ENCODE results near the gene NOC3L.
"Not testable (repeated sequence)": the region's sequence is repeated elsewhere in the genome, so short reads cannot be mapped to it uniquely, and the experiment has no call there.

NOC3L gene

GRCh38 chr10:94362360-94363250 lies at the start of gene NOC3L:
TSS of gene NOC3L (minus strand) at chr10:94362939. CDS start at chr10:94362838, 101 bp downstream.
- DNase-seq: peak; percentile 78

GRCh38 chr10:94412449-94412848 lies 49.7 kb upstream of the NOC3L start:
- no peak for DNase-seq

- DNase-seq: no peak
Measured at GRCh38 chr10:94411304-94411703, 48.6 kb upstream of the NOC3L start.

- DNase-seq: no peak
Measured at GRCh38 chr10:94409021-94409657, 46.4 kb upstream of the NOC3L start.

GRCh38 chr10:94407668-94408067 lies 44.9 kb upstream of the NOC3L start:
- DNase-seq: no peak

- no peak for DNase-seq
Measured at GRCh38 chr10:94405406-94405805, 42.7 kb upstream of the NOC3L start.

- no peak for DNase-seq
Measured at GRCh38 chr10:94403380-94404213, 40.9 kb upstream of the NOC3L start.

- DNase-seq: no peak
Measured at GRCh38 chr10:94402843-94403379, 40.2 kb upstream of the NOC3L start.

- peak; percentile 82 for DNase-seq
Measured at GRCh38 chr10:94402204-94402842, 39.6 kb upstream of the NOC3L start, which contains the start of gene TBC1D12. TSS of gene TBC1D12 (plus strand) at chr10:94402541. CDS start at chr10:94402614, 73 bp downstream.

- DNase-seq: no peak
Measured at GRCh38 chr10:94398762-94399161, 36.0 kb upstream of the NOC3L start.

- DNase-seq: no peak
Measured at GRCh38 chr10:94397549-94398370, 35.0 kb upstream of the NOC3L start.

- DNase-seq: not testable (repeated sequence)
Measured at GRCh38 chr10:94392117-94392516, 29.4 kb upstream of the NOC3L start.

- not testable (repeated sequence) for DNase-seq
Measured at GRCh38 chr10:94385733-94386132, 23.0 kb upstream of the NOC3L start.

GRCh38 chr10:94383530-94383929 lies 20.8 kb upstream of the NOC3L start:
- no peak for DNase-seq

- no peak for DNase-seq
Measured at GRCh38 chr10:94376865-94377264, 14.1 kb upstream of the NOC3L start.

GRCh38 chr10:94375374-94375773 lies 12.6 kb upstream of the NOC3L start:
- DNase-seq: no peak

GRCh38 chr10:94370501-94370900 lies 7.8 kb upstream of the NOC3L start:
- no peak for DNase-seq

GRCh38 chr10:94366382-94366781 lies 3.6 kb upstream of the NOC3L start:
- DNase-seq: no peak

GRCh38 chr10:94364482-94364881 lies 1.7 kb upstream of the NOC3L start:
- no peak for DNase-seq

GRCh38 chr10:94363251-94363565 lies 469 bp upstream of the NOC3L start:
- DNase-seq: no peak

- no peak for DNase-seq
Measured at GRCh38 chr10:94361171-94361794, 1.5 kb downstream of the NOC3L start.
